Caco-2 (cell line): Measurements from ENCODE around the gene BMP7. TPM values are rescaled to one million over a fixed set of nuclear protein-coding genes. Genes with fewer than 3 reads are reported as not detected.
A peak's percentile ranks its signal among the peaks of the same experiment; 100 is the strongest.

ENCODE experiments used
- BruUV-seq: library from RNA; stranded (reverse); fragments of 400-500 nt; replicated peaks from 2 replicates; lab custom pipeline; 2021; lab: Mats Ljungman, UMichigan
- CTCF ChIA-PET: fragments of 300-600 bp; sonication (Branson Sonifier 250); formaldehyde crosslinking; loops from one replicate; lab custom pipeline; 2022; ENCODE audit warnings: antibody characterized with exemption; lab: Charles Lee
- POLR2A ChIA-PET: fragments of 300-600 bp; sonication (Branson Sonifier 250); formaldehyde crosslinking; loops from one replicate; lab custom pipeline; 2022; ENCODE audit warnings: antibody characterized with exemption; lab: Charles Lee
- DNase-seq, 2 experiments: peaks; one replicate each; pipeline versions ENCODE4 v3.0.0 to v3.0.0-alpha.2; 2020 to 2022
- H3K27me3 ChIP-seq: replicated peaks from 2 replicates; pipeline ENCODE4 v1.6.0; 2011; ENCODE audit warnings: low read length; ENCODE audit not compliant: control insufficient read depth, insufficient read depth
- H3K36me3 ChIP-seq: 2 replicates; pipeline ENCODE4 v1.5.1; 2011; ENCODE audit warnings: low read length; ENCODE audit not compliant: control insufficient read depth, insufficient read depth
- H3K4me1 ChIP-seq: fragments of 250-450 bp; sonication (Bioruptor Pico); 2 replicates; pipeline ENCODE4 v1.5.1; 2020; ENCODE audit warnings: mild to moderate bottlenecking
- H3K4me3 ChIP-seq: 2 replicates; pipeline ENCODE4 v1.5.1; 2011; ENCODE audit warnings: low read depth, mild to moderate bottlenecking, control low read depth, low read length
- H3K9me3 ChIP-seq: fragments of 250-450 bp; sonication (Bioruptor Pico); 2 replicates; pipeline ENCODE4 v1.5.1; 2020; ENCODE audit warnings: mild to moderate bottlenecking, moderate library complexity
- H3K27ac Mint-ChIP-seq: one replicate; pipeline ENCODE4 v1.8.0; 2022; ENCODE audit warnings: mixed read lengths; ENCODE audit not compliant: unreplicated experiment
- H3K27me3 Mint-ChIP-seq: one replicate; pipeline ENCODE4 v1.8.0; 2022; ENCODE audit warnings: mixed read lengths; ENCODE audit not compliant: insufficient read depth, unreplicated experiment
- H3K36me3 Mint-ChIP-seq: one replicate; pipeline ENCODE4 v1.8.0; 2022; ENCODE audit warnings: mild to moderate bottlenecking, mixed read lengths; ENCODE audit not compliant: insufficient read depth, unreplicated experiment
- H3K4me1 Mint-ChIP-seq: one replicate; pipeline ENCODE4 v1.8.0; 2022; ENCODE audit warnings: low read depth, mixed read lengths; ENCODE audit not compliant: unreplicated experiment
- H3K4me3 Mint-ChIP-seq: one replicate; pipeline ENCODE4 v1.8.0; 2022; ENCODE audit warnings: mild to moderate bottlenecking, moderate library complexity, mixed read lengths; ENCODE audit not compliant: unreplicated experiment
- H3K9me3 Mint-ChIP-seq: one replicate; pipeline ENCODE4 v1.8.0; 2022; ENCODE audit warnings: mixed read lengths; ENCODE audit not compliant: unreplicated experiment
- intact Hi-C: fragments of 100-400 bp; cut with micrococcal nuclease; formaldehyde crosslinking; loops from one replicate; pipeline ENCODE4 v1.10.0; 2022; ENCODE audit not compliant: unreplicated experiment
- total RNA-seq: library from RNA; stranded (reverse); gene quantifications from 2 replicates; pipeline ENCODE4 v1.2.3, GENCODE V29; 2022
- TF ChIP-seq, protein P1 (sequence below), 2 experiments: fragments of 200-600 bp in 1 of 2; IDR thresholded peaks; 1 replicate in 1 of 2; 2 replicates in 1 of 2; pipeline versions ENCODE4 v1.5.1 to v1.8.0; 2011 to 2022; ENCODE audit warnings: antibody characterized with exemption in 1 of 2, control low read depth in 1 of 2, inconsistent platforms in 1 of 2, low read depth in 1 of 2, low read length in 1 of 2, mild to moderate bottlenecking in 1 of 2, moderate library complexity in 1 of 2; ENCODE audit not compliant: insufficient read depth in 1 of 2, severe bottlenecking in 1 of 2, unreplicated experiment in 1 of 2

The BMP7 gene
- total RNA-seq, 1 experiment from 2014 or later, result 317 TPM

- intact Hi-C loops, result no loop called here
- no peak overlapping the region for H3K4me3 Mint-ChIP-seq
- POLR2A ChIA-PET, result no interaction called here
- CTCF ChIA-PET, result interaction anchor here (1.5 kb wide), 1 partner anchor 103 kb away, joined by 5 read pairs; no protein-coding TSS in a partner anchor
- Histone ChIP-seq H3K36me3 (peaks cover 2% of the 10 kb centered on the region; the same call in 1 of the 2 replicates), H3K9me3 (no peaks in the 10 kb centered on the region), H3K4me3 (no peak overlapping the region), H3K27me3 (no peaks in the 10 kb centered on the region), H3K4me1 (peaks cover 10% of the 10 kb centered on the region)
- H3K4me1 Mint-ChIP-seq, result peaks cover 30% of the 10 kb centered on the region
- BruUV-seq, result no TSS peak
- TF ChIP-seq, protein P1, sequence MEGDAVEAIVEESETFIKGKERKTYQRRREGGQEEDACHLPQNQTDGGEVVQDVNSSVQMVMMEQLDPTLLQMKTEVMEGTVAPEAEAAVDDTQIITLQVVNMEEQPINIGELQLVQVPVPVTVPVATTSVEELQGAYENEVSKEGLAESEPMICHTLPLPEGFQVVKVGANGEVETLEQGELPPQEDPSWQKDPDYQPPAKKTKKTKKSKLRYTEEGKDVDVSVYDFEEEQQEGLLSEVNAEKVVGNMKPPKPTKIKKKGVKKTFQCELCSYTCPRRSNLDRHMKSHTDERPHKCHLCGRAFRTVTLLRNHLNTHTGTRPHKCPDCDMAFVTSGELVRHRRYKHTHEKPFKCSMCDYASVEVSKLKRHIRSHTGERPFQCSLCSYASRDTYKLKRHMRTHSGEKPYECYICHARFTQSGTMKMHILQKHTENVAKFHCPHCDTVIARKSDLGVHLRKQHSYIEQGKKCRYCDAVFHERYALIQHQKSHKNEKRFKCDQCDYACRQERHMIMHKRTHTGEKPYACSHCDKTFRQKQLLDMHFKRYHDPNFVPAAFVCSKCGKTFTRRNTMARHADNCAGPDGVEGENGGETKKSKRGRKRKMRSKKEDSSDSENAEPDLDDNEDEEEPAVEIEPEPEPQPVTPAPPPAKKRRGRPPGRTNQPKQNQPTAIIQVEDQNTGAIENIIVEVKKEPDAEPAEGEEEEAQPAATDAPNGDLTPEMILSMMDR (IDR thresholded peaks at IDR 0.05; ENCODE audit: insufficient read depth in 1 of 2, low read depth in 1 of 2, low read length in 1 of 2, severe bottlenecking in 1 of 2, unreplicated experiment in 1 of 2), result no peak
- H3K9me3 Mint-ChIP-seq, result no peaks in the 10 kb centered on the region
- no peaks in the 10 kb centered on the region for H3K27me3 Mint-ChIP-seq
- H3K36me3 Mint-ChIP-seq, result peaks cover 85% of the 10 kb centered on the region
- no peak for DNase-seq
- peak overlapping the region; percentile 17 for H3K27ac Mint-ChIP-seq
Observed at GRCh38 chr20:57229490-57229889, 37.0 kb downstream of the BMP7 start.

- H3K27ac Mint-ChIP-seq, result no peak overlapping the region
- peaks cover 12% of the 10 kb centered on the region for H3K4me1 Mint-ChIP-seq
- Histone ChIP-seq H3K4me1 (peaks cover 10% of the 10 kb centered on the region), H3K4me3 (no peak overlapping the region), H3K36me3 (peaks cover 2% of the 10 kb centered on the region), H3K9me3 (no peaks in the 10 kb centered on the region), H3K27me3 (no peaks in the 10 kb centered on the region)
- peaks cover 1% of the 10 kb centered on the region for H3K9me3 Mint-ChIP-seq
- TF ChIP-seq, protein P1 (IDR thresholded peaks at IDR 0.05; ENCODE audit: insufficient read depth in 1 of 2, low read depth in 1 of 2, low read length in 1 of 2, severe bottlenecking in 1 of 2, unreplicated experiment in 1 of 2), result no peak
- no TSS peak for BruUV-seq
- H3K4me3 Mint-ChIP-seq, result no peak overlapping the region
- no peaks in the 10 kb centered on the region for H3K27me3 Mint-ChIP-seq
- H3K36me3 Mint-ChIP-seq, result peaks cover 81% of the 10 kb centered on the region
- ChIA-PET CTCF (interaction anchor here (1.9 to 4.2 kb wide), 2 partner anchors 22 to 107 kb away, joined by 4 to 39 read pairs; no protein-coding TSS in a partner anchor), POLR2A (no interaction called here)
- DNase-seq, result no peak
- intact Hi-C loops, result no loop called here
Observed at GRCh38 chr20:57225830-57226229, 40.6 kb downstream of the BMP7 start.

- H3K27me3 Mint-ChIP-seq, result no peaks in the 10 kb centered on the region
- peaks cover 75% of the 10 kb centered on the region for H3K36me3 Mint-ChIP-seq
- H3K27ac Mint-ChIP-seq, result no peak overlapping the region
- peaks cover 5% of the 10 kb centered on the region for H3K9me3 Mint-ChIP-seq
- ChIA-PET POLR2A (no interaction called here), CTCF (interaction anchor here (0.7 to 4.2 kb wide), 3 partner anchors 23 to 110 kb away, joined by 3 to 39 read pairs (median 4); no protein-coding TSS in a partner anchor)
- intact Hi-C loops, result no loop called here
- H3K4me1 ChIP-seq, result peaks cover 9% of the 10 kb centered on the region
- H3K4me3 ChIP-seq, result no peak overlapping the region
- TF ChIP-seq, protein P1 (IDR thresholded peaks at IDR 0.05; ENCODE audit: insufficient read depth in 1 of 2, low read depth in 1 of 2, low read length in 1 of 2, severe bottlenecking in 1 of 2, unreplicated experiment in 1 of 2), result no peak
- H3K4me3 Mint-ChIP-seq, result no peak overlapping the region
- no peaks in the 10 kb centered on the region for H3K27me3 ChIP-seq
- H3K4me1 Mint-ChIP-seq, result peaks cover 12% of the 10 kb centered on the region
- no TSS peak for BruUV-seq
- H3K36me3 ChIP-seq, result peaks cover 3% of the 10 kb centered on the region
- H3K9me3 ChIP-seq, result no peaks in the 10 kb centered on the region
- DNase-seq, result no peak
Observed at GRCh38 chr20:57225197-57225733, 41.2 kb downstream of the BMP7 start.
